K562 (cell line): ENCODE results near the gene SPOCK2. TPM values are rescaled to one million over a fixed set of nuclear protein-coding genes. Genes with fewer than 3 reads are reported as not detected.

Experiments
- ARNT ChIP-seq, 2 experiments: fragments of 450-650 bp; IDR thresholded peaks; 2 replicates each; pipeline ENCODE4 v1.6.1; 2016; ENCODE audit warnings: mild to moderate bottlenecking in 1 of 2
- ATF4 ChIP-seq: fragments of 450-650 bp; formaldehyde crosslinking; IDR thresholded peaks from 2 replicates; pipeline ENCODE4 v1.4.0; 2022; ENCODE audit warnings: mild to moderate bottlenecking, moderate library complexity
- BDP1 ChIP-seq: IDR thresholded peaks from 3 replicates; pipeline ENCODE4 v1.6.1; 2011; ENCODE audit not compliant: insufficient read length, insufficient read depth
- BRD9 ChIP-seq: fragments of 450-650 bp; IDR thresholded peaks from 2 replicates; pipeline ENCODE4 v1.6.1; 2018; ENCODE audit warnings: low read depth; ENCODE audit not compliant: partially characterized antibody
- ESRRA ChIP-seq: fragments of 450-650 bp; IDR thresholded peaks from 2 replicates; pipeline ENCODE4 v1.6.1; 2014; ENCODE audit warnings: low read depth, mild to moderate bottlenecking, moderate library complexity, borderline replicate concordance
- LCOR ChIP-seq: sonication (generic); formaldehyde crosslinking; IDR thresholded peaks from 2 replicates; pipeline ENCODE4 v1.8.0; 2022; ENCODE audit warnings: mild to moderate bottlenecking, missing genetic modification reagents
- MCM3 ChIP-seq: fragments of 450-650 bp; IDR thresholded peaks from 2 replicates; pipeline ENCODE4 v1.6.1; 2016
- NCOA2 ChIP-seq, 2 experiments: fragments of 450-650 bp; IDR thresholded peaks; 2 replicates each; pipeline ENCODE4 v1.6.1; 2018; ENCODE audit warnings: mild to moderate bottlenecking in 2 of 2, moderate library complexity in 1 of 2; ENCODE audit not compliant: partially characterized antibody in 2 of 2
- RBM17 ChIP-seq: fragments of 200-400 bp; formaldehyde crosslinking; IDR thresholded peaks from 2 replicates; pipeline ENCODE4 v1.6.1; 2017; ENCODE audit warnings: low read depth, mild to moderate bottlenecking, low read length, borderline replicate concordance
- RCOR1 ChIP-seq, 2 experiments: IDR thresholded peaks; 2 replicates each; pipeline ENCODE4 v1.6.1; 2012; ENCODE audit warnings: low read depth in 2 of 2, low read length in 2 of 2, borderline replicate concordance in 1 of 2, improper control_type of control experiment in 1 of 2
- SIN3B ChIP-seq: fragments of 450-650 bp; IDR thresholded peaks from 2 replicates; pipeline ENCODE4 v1.6.1; 2017; ENCODE audit warnings: low read depth, mild to moderate bottlenecking, moderate library complexity
- SP1 ChIP-seq: sonication (generic); formaldehyde crosslinking; IDR thresholded peaks from 2 replicates; pipeline ENCODE4 v1.8.1; 2022; ENCODE audit warnings: mild to moderate bottlenecking, missing genetic modification reagents
- TARDBP ChIP-seq: fragments of 450-650 bp; IDR thresholded peaks from 2 replicates; pipeline ENCODE4 v1.6.1; 2016
- XRCC5 ChIP-seq: fragments of 200-400 bp; formaldehyde crosslinking; IDR thresholded peaks from 2 replicates; pipeline ENCODE4 v1.6.1; 2017; ENCODE audit warnings: low read depth, mild to moderate bottlenecking, low read length
- ZNF197 ChIP-seq: fragments of 200-800 bp; sonication (Bioruptor generic); IDR thresholded peaks from 2 replicates; pipeline ENCODE4 v1.6.1; 2016; ENCODE audit warnings: low read depth, missing genetic modification characterization, missing compliant biosample characterization
- ZNF764 ChIP-seq: fragments of 250-450 bp; sonication (Bioruptor Pico); IDR thresholded peaks from 2 replicates; pipeline ENCODE4 v1.4.0; 2020; ENCODE audit warnings: low read depth, mild to moderate bottlenecking, moderate library complexity
- polyA plus RNA-seq, 8 experiments: library from polyadenylated mRNA; depleted of rRNA in 4 of 8; stranded (reverse) in 5 of 8; unstranded in 3 of 8; fragments of >200 nt; fragmentation: Nextera tagmentation in 2 of 8; fragmentation: Illumina TruSeq in 1 of 8; extraction: Ambion mirVana in 2 of 8; extraction: Trizol in 1 of 8; gene quantifications; 2 replicates each; pipeline versions ENCODE4 v1.2.1 to v1.2.3, GENCODE V29; 2011 to 2014; ENCODE audit warnings: inconsistent platforms in 1 of 8, missing spikeins in 1 of 8
- total RNA-seq, 7 experiments: library from RNA; depleted of rRNA in 6 of 7; stranded (reverse); fragments of >200 nt in 6 of 7; fragmentation: Illumina TruSeq in 2 of 7; extraction: Trizol in 2 of 7; gene quantifications; 2 replicates each; pipeline versions ENCODE4 v1.2.1 to v1.2.3, GENCODE V29; 2011 to 2021; ENCODE audit warnings: low replicate concordance in 1 of 7
- TF ChIP-seq, protein P1 (sequence below), 2 experiments: fragments of 450-650 bp; IDR thresholded peaks; 2 replicates each; pipeline ENCODE4 v1.6.1; 2016
- TF ChIP-seq, protein P2 (sequence below): fragments of 250-450 bp; sonication (Bioruptor Pico); IDR thresholded peaks from 2 replicates; pipeline ENCODE4 v1.8.0; 2021; ENCODE audit warnings: borderline replicate concordance, mild to moderate bottlenecking, moderate library complexity; ENCODE audit not compliant: poor library complexity, severe bottlenecking
- TF ChIP-seq, protein P3 (sequence below): sonication (generic); formaldehyde crosslinking; IDR thresholded peaks from 2 replicates; pipeline ENCODE4 v1.8.0; 2022; ENCODE audit warnings: mild to moderate bottlenecking, missing genetic modification reagents
- TF ChIP-seq, protein P4 (sequence below), 2 experiments: fragments of 450-650 bp in 1 of 2; IDR thresholded peaks; 2 replicates each; pipeline ENCODE4 v1.6.1; 2011 to 2017; ENCODE audit warnings: low read depth in 2 of 2, antibody characterized with exemption in 1 of 2, borderline replicate concordance in 1 of 2, low read length in 1 of 2, mild to moderate bottlenecking in 1 of 2, mixed read lengths in 1 of 2; ENCODE audit not compliant: control insufficient read depth in 1 of 2

SPOCK2 gene
- total and polyA plus RNA-seq, 9 of the 15 experiments (the other 6 are each of a cell fraction or from before 2014, with no cell fraction given): 0.04 to 0.86 (median 0.11) TPM; not detected in 2

- TF ChIP-seq NCOA2 (IDR thresholded peaks at IDR 0.05; ENCODE audit: partially characterized antibody in 2 of 2) (no peak), XRCC5 (peak; percentile 85), BDP1 (no peak), ZNF764 (CRISPR knock-in tag) (no peak), SP1 (CRISPR knock-in tag) (peak; percentile 79), LCOR (CRISPR knock-in tag) (peak; percentile 71; the same call in 1 of the 2 replicates), ESRRA (peak; percentile 69; the same call in 1 of the 2 replicates), ATF4 (CRISPR knock-in tag) (peak; percentile 90), ARNT (IDR thresholded peaks at IDR 0.05) (peak in 1 of 2 experiments; percentile 84; a peak in 1 of 4 replicates), MCM3 (no peak), RCOR1 (IDR thresholded peaks at IDR 0.05; ENCODE audit: borderline replicate concordance in 1 of 2, low read depth in 2 of 2, low read length in 2 of 2) (peak in 1 of 2 experiments; percentile 74; a peak in 1 of 4 replicates), SIN3B (no peak), BRD9 (no peak), ZNF197 (CRISPR knock-in tag) (no peak), TARDBP (0 out of 2 replicates have a peak, but pooled peaks have one; percentile 21), RBM17 (no peak)
- TF ChIP-seq, protein P1, sequence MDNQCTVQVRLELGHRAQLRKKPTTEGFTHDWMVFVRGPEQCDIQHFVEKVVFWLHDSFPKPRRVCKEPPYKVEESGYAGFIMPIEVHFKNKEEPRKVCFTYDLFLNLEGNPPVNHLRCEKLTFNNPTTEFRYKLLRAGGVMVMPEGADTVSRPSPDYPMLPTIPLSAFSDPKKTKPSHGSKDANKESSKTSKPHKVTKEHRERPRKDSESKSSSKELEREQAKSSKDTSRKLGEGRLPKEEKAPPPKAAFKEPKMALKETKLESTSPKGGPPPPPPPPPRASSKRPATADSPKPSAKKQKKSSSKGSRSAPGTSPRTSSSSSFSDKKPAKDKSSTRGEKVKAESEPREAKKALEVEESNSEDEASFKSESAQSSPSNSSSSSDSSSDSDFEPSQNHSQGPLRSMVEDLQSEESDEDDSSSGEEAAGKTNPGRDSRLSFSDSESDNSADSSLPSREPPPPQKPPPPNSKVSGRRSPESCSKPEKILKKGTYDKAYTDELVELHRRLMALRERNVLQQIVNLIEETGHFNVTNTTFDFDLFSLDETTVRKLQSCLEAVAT (IDR thresholded peaks at IDR 0.05): 0 out of 4 replicates have a peak, but pooled peaks of 1 of the 2 experiments have one; percentile 66
- TF ChIP-seq, protein P2, sequence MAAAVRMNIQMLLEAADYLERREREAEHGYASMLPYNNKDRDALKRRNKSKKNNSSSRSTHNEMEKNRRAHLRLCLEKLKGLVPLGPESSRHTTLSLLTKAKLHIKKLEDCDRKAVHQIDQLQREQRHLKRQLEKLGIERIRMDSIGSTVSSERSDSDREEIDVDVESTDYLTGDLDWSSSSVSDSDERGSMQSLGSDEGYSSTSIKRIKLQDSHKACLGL (CRISPR knock-in tag): no peak
- TF ChIP-seq, protein P3, sequence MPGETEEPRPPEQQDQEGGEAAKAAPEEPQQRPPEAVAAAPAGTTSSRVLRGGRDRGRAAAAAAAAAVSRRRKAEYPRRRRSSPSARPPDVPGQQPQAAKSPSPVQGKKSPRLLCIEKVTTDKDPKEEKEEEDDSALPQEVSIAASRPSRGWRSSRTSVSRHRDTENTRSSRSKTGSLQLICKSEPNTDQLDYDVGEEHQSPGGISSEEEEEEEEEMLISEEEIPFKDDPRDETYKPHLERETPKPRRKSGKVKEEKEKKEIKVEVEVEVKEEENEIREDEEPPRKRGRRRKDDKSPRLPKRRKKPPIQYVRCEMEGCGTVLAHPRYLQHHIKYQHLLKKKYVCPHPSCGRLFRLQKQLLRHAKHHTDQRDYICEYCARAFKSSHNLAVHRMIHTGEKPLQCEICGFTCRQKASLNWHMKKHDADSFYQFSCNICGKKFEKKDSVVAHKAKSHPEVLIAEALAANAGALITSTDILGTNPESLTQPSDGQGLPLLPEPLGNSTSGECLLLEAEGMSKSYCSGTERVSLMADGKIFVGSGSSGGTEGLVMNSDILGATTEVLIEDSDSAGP (CRISPR knock-in tag): 0 out of 2 replicates have a peak, but pooled peaks have one; percentile 14
- TF ChIP-seq, protein P4, sequence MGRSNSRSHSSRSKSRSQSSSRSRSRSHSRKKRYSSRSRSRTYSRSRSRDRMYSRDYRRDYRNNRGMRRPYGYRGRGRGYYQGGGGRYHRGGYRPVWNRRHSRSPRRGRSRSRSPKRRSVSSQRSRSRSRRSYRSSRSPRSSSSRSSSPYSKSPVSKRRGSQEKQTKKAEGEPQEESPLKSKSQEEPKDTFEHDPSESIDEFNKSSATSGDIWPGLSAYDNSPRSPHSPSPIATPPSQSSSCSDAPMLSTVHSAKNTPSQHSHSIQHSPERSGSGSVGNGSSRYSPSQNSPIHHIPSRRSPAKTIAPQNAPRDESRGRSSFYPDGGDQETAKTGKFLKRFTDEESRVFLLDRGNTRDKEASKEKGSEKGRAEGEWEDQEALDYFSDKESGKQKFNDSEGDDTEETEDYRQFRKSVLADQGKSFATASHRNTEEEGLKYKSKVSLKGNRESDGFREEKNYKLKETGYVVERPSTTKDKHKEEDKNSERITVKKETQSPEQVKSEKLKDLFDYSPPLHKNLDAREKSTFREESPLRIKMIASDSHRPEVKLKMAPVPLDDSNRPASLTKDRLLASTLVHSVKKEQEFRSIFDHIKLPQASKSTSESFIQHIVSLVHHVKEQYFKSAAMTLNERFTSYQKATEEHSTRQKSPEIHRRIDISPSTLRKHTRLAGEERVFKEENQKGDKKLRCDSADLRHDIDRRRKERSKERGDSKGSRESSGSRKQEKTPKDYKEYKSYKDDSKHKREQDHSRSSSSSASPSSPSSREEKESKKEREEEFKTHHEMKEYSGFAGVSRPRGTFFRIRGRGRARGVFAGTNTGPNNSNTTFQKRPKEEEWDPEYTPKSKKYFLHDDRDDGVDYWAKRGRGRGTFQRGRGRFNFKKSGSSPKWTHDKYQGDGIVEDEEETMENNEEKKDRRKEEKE (IDR thresholded peaks at IDR 0.05; ENCODE audit: borderline replicate concordance in 1 of 2, control insufficient read depth in 1 of 2, low read depth in 2 of 2, low read length in 1 of 2): no peak
Measured at GRCh38 chr10:72048450-72049124, 39.8 kb downstream of the SPOCK2 start (continued).
